Measurements from ENCODE around the gene SHQ1. TPM values are rescaled to one million over a fixed set of nuclear protein-coding genes. Genes with fewer than 3 reads are reported as not detected.

The SHQ1 gene
- total RNA-seq, 1 experiment from 2014 or later, result 24.8 TPM

- BruUV-seq (replicated peaks), result no TSS peak
Observed at GRCh38 chr3:72725229-72725628, 123.0 kb downstream of the SHQ1 start.

GRCh38 chr3:72724070-72724469 lies 124.2 kb downstream of the SHQ1 start:
- Histone ChIP-seq H4K20me1 (ENCODE audit: insufficient read depth) (no peaks in the 10 kb centered on the region), H3K79me2 (ENCODE audit: low read depth) (no peaks in the 10 kb centered on the region), H3K4me3 (no peak overlapping the region), H2AFZ (no peak overlapping the region), H3K9me2 (ENCODE audit: insufficient read depth) (no peaks in the 10 kb centered on the region), H3K9me3 (ENCODE audit: insufficient read depth, low read depth) (no peaks in the 10 kb centered on the region), H3K4me1 (replicated peaks; ENCODE audit: insufficient read depth) (peaks cover 48% of the 10 kb centered on the region), H3K27me3 (ENCODE audit: insufficient read depth, low read depth) (no peaks in the 10 kb centered on the region), H3K27ac (peak overlapping the region; percentile 97), H3K4me2 (peak overlapping the region; percentile 66), H3F3A (ENCODE audit: insufficient read depth, low read depth) (peaks cover 33% of the 10 kb centered on the region), H3K36me3 (ENCODE audit: low read depth) (no peaks in the 10 kb centered on the region)
- TSS peak; percentile 86 for BruUV-seq (replicated peaks)
- TF ChIP-seq CTCF (conservative IDR thresholded peaks at IDR 0.05), result no peak
- no peak for TF ChIP-seq EZH2 (IDR thresholded peaks at IDR 0.05; ENCODE audit: low read depth)
- CTCF ChIA-PET, result interaction anchor here (0.8 kb wide), 1 partner anchor 14 kb away, joined by 4 read pairs; no protein-coding TSS in a partner anchor
- intact Hi-C loops (cut with micrococcal nuclease; ENCODE audit: unreplicated experiment), result loop anchor here (5.0 kb wide), 2 partner anchors 132 to 277 kb away; partner anchors contain the start of gene RYBP
- POLR2A ChIA-PET (ENCODE audit: unreplicated experiment), result interaction anchor here (0.6 kb wide), 4 partner anchors 17 to 208 kb away, joined by 3 to 8 read pairs (median 6); no protein-coding TSS in a partner anchor
- DNase-seq, result peak; percentile 84 to 96

More at GRCh38 chr3:72725229-72725628, 123.0 kb downstream of the SHQ1 start:
- H2AFZ ChIP-seq, result no peak overlapping the region
- H3K27ac ChIP-seq, result no peak overlapping the region; the same call in 1 of the 2 replicates
- ChIA-PET CTCF (no interaction called here), POLR2A (ENCODE audit: unreplicated experiment) (no interaction called here)
- H3K4me2 ChIP-seq, result no peak overlapping the region
- peaks cover 59% of the 10 kb centered on the region for H3K4me1 ChIP-seq (replicated peaks; ENCODE audit: insufficient read depth)
- no peaks in the 10 kb centered on the region for H3K27me3 ChIP-seq (ENCODE audit: insufficient read depth, low read depth)
- no peaks in the 10 kb centered on the region for H3K36me3 ChIP-seq (ENCODE audit: low read depth)
- peaks cover 38% of the 10 kb centered on the region for H3F3A ChIP-seq (ENCODE audit: insufficient read depth, low read depth)
- intact Hi-C loops (cut with micrococcal nuclease; ENCODE audit: unreplicated experiment), result no loop called here
- no peaks in the 10 kb centered on the region for H3K9me3 ChIP-seq (ENCODE audit: insufficient read depth, low read depth)
- TF ChIP-seq EZH2 (IDR thresholded peaks at IDR 0.05; ENCODE audit: low read depth) (no peak), CTCF (conservative IDR thresholded peaks at IDR 0.05) (no peak)
- DNase-seq, result no peak
- H3K9me2 ChIP-seq (ENCODE audit: insufficient read depth), result no peaks in the 10 kb centered on the region
- H4K20me1 ChIP-seq (ENCODE audit: insufficient read depth), result no peaks in the 10 kb centered on the region
- H3K79me2 ChIP-seq (ENCODE audit: low read depth), result no peaks in the 10 kb centered on the region
- H3K4me3 ChIP-seq, result no peak overlapping the region

- TSS peak; percentile 23 for BruUV-seq (replicated peaks)
- Histone ChIP-seq H4K20me1 (ENCODE audit: insufficient read depth) (no peaks in the 10 kb centered on the region), H2AFZ (no peak overlapping the region), H3K27me3 (ENCODE audit: insufficient read depth, low read depth) (no peaks in the 10 kb centered on the region), H3F3A (ENCODE audit: insufficient read depth, low read depth) (peaks cover 24% of the 10 kb centered on the region), H3K4me1 (replicated peaks; ENCODE audit: insufficient read depth) (peaks cover 41% of the 10 kb centered on the region), H3K9me3 (ENCODE audit: insufficient read depth, low read depth) (no peaks in the 10 kb centered on the region), H3K9me2 (ENCODE audit: insufficient read depth) (no peaks in the 10 kb centered on the region), H3K36me3 (ENCODE audit: low read depth) (no peaks in the 10 kb centered on the region), H3K79me2 (ENCODE audit: low read depth) (no peaks in the 10 kb centered on the region), H3K27ac (peak overlapping the region; percentile 97), H3K4me2 (peak overlapping the region; percentile 66), H3K4me3 (no peak overlapping the region; the same call in 1 of the 2 replicates)
- TF ChIP-seq CTCF (conservative IDR thresholded peaks at IDR 0.05), result no peak
- DNase-seq, result peak; percentile 89 to 93
- POLR2A ChIA-PET (ENCODE audit: unreplicated experiment), result interaction anchor here (0.6 to 0.7 kb wide), 2 partner anchors 209 to 240 kb away, joined by 3 to 4 read pairs; no protein-coding TSS in a partner anchor
- CTCF ChIA-PET, result interaction anchor here (0.7 to 1.0 kb wide), 4 partner anchors 15 to 241 kb away, joined by 3 to 11 read pairs (median 8); no protein-coding TSS in a partner anchor
- intact Hi-C loops (cut with micrococcal nuclease; ENCODE audit: unreplicated experiment), result loop anchor here (1.0 to 5.0 kb wide), 8 partner anchors 57 to 276 kb away; partner anchors contain the start of gene RYBP
Observed at GRCh38 chr3:72722930-72723726, 125.1 kb downstream of the SHQ1 start.
